Pericardium fibroblast (primary cell): ENCODE data around the gene CMAS. TPM values are rescaled to one million over a fixed set of nuclear protein-coding genes. Genes with fewer than 3 reads are reported as not detected.

Source experiments
- total RNA-seq: library from RNA; depleted of rRNA; stranded (reverse); fragments of >200 nt; gene quantifications from 2 replicates; pipeline ENCODE4 v1.2.3, GENCODE V29; 2015

The CMAS gene
- total RNA-seq = 17.1 and 26.6 TPM in 2 replicates

GRCh38 chr12:22046090-22046967 is at the start of gene CMAS:
Gene CMAS, plus strand, starts transcription at chr12:22046218. Its CDS starts 86 bp downstream, at chr12:22046304.

Other genes starting within 250 kb of the CMAS start
- gene ABCC9, start 104.8 kb upstream of the CMAS start, total RNA-seq = 1.6 and 4.5 TPM in 2 replicates